Thyroid gland (tissue), 4 donors: Measurements from ENCODE around the gene ISM1.

Experiments
- CTCF ChIP-seq, 6 experiments: fragments of 200-600 bp in 3 of 6; fragments of 450-650 bp in 3 of 6; sonication (generic) in 3 of 6; IDR thresholded peaks; one replicate each; pipeline ENCODE4 v1.5.1; 2016 to 2019; ENCODE audit warnings: antibody characterized with exemption in 6 of 6, mild to moderate bottlenecking in 2 of 6, inconsistent platforms in 1 of 6, moderate library complexity in 1 of 6
- POLR2A ChIP-seq, 2 donors: fragments of 450-650 bp; IDR thresholded peaks; one replicate each; pipeline ENCODE4 v1.6.1; 2017; ENCODE audit warnings: antibody characterized with exemption in 2 of 2, mild to moderate bottlenecking in 2 of 2, moderate library complexity in 1 of 2

- TF ChIP-seq CTCF (IDR thresholded peaks at IDR 0.05) (no peak), POLR2A (IDR thresholded peaks at IDR 0.05) (no peak)
These were observed 110.5 kb downstream of the ISM1 start for GRCh38 chr20:13331536-13331935.
